D721Med (cell line): ENCODE data around the gene LGALS4.

Source experiments
- DNase-seq: peaks from one replicate; pipeline ENCODE4 v3.0.0; 2011; ENCODE audit warnings: low spot score; ENCODE audit not compliant: insufficient read length
- FAIRE-seq: peaks from 2 replicates; lab custom pipeline; 2011; peaks lifted over from hg19 to GRCh38; lab: Jason Lieb, UNC
- TF ChIP-seq, protein P1 (sequence below): IDR thresholded peaks from 2 replicates; pipeline ENCODE4 v1.5.1; 2012; ENCODE audit warnings: mild to moderate bottlenecking, control low read depth; ENCODE audit not compliant: insufficient read depth; ENCODE audit errors: missing control alignments

The LGALS4 gene

DNA sequence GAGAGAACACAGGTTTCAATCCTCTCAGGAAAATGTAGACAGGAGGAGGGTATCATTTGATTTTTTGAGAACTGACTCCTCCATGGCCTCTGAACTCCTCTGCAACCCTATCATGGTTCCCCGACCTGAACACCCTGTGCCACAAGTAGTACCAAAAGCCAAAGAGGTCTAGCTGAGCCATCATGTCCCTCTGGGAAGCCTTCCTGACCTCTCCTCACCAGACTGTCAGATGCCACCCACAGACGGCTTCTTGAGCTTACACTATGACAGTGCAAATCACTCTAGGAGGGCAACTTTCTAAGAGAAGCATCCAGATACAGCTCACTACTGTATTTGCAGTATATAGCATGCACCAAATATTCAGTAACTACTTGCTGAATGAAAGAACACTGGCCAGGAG is 33.4 kb upstream of the LGALS4 start:
- FAIRE-seq (no peak), DNase-seq (no peak)
- TF ChIP-seq, protein P1, sequence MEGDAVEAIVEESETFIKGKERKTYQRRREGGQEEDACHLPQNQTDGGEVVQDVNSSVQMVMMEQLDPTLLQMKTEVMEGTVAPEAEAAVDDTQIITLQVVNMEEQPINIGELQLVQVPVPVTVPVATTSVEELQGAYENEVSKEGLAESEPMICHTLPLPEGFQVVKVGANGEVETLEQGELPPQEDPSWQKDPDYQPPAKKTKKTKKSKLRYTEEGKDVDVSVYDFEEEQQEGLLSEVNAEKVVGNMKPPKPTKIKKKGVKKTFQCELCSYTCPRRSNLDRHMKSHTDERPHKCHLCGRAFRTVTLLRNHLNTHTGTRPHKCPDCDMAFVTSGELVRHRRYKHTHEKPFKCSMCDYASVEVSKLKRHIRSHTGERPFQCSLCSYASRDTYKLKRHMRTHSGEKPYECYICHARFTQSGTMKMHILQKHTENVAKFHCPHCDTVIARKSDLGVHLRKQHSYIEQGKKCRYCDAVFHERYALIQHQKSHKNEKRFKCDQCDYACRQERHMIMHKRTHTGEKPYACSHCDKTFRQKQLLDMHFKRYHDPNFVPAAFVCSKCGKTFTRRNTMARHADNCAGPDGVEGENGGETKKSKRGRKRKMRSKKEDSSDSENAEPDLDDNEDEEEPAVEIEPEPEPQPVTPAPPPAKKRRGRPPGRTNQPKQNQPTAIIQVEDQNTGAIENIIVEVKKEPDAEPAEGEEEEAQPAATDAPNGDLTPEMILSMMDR, result no peak

DNA sequence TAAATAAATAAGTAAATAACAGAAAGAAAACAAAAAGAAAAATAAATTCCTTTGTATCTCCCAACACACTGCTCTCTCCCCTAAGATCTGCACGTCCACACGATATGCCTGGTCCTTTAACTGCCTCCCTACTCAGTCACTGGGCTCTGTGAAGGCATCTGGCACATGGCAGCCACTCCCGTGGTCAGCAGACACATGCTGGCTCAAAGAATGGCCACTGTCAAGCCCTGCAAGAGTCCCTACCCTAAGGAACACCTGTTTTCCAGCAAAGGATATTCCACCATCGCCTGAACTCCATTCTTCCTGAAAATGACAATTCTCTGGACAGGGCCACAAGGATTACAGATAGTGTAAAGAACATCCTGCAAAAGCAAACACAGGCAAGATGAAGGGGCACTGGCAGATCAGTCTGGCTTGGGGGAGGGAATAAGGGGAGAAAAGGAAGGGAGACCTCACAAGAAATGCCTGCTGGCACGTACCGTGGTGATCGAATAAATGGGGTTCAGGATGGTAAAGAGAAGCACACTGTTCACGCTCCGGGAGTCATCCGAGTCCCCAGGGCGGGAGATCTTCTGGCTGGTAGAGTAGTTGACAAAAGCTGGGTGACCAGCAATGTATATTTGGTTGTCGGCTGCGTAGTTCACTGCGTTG is 32.8 kb upstream of the LGALS4 start:
- no peak for FAIRE-seq
- DNase-seq, result no peak
- TF ChIP-seq, protein P1, result no peak

DNA sequence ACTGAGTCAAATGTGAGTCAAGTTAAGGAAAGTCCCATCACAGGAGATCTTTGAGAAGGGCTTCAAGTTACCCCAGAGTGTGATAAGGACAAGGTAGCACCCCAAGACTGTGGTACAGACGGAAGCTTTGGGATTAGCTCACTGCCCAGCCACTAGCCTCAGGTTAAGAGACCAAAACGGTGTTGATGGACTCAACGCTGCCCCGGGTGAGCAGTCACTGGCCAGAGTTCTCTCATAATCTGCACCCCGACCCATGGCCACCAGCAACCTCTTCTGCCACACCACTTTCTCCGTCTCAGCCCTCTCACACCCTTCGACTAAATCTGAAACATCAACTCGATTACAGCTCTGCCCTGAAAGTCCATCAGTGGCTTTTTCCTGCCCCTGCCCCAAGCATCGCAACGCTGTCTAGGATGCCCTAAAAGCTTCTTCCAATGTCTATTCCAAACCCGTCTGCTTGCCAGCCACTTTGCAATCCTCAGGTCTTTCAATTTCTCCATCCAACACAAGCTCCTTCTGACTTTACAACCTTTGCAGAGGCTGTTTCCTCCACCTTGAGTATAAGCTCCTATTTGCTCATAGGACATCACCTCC is 31.4 kb upstream of the LGALS4 start:
- FAIRE-seq, result no peak
- TF ChIP-seq, protein P1, result no peak

DNA sequence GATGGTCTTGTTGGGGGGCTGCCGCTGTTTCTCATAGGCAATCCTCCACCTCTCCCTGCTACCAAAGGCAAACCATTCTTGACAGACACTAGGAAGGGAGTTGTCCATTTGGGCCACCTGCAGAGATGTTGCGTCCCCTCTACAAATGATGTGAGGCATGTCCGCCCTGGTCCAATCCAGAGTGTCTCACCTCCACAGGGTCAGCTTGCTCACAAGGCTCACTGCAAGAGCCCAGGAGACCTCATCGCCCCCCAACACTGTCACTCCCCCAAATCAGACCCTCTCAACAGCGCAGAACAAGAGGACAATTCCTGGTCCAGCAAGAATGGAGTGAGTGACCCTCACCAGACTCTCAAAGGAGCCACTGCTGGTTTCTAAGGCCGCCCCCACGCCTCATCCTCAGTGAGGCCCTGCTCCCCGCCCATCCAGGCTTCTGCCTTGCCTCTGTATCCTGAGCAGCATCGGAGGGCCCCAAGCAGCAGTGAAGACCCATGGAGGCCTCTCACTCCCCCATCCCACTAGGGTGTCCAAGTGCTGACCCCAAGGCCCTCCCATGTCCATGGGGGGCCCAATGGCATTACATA is 30.5 kb upstream of the LGALS4 start:
- TF ChIP-seq, protein P1, result no peak
- FAIRE-seq (no peak), DNase-seq (no peak)

More for the DNA sequence above, 31.4 kb upstream of the LGALS4 start:
- no peak for DNase-seq

DNA sequence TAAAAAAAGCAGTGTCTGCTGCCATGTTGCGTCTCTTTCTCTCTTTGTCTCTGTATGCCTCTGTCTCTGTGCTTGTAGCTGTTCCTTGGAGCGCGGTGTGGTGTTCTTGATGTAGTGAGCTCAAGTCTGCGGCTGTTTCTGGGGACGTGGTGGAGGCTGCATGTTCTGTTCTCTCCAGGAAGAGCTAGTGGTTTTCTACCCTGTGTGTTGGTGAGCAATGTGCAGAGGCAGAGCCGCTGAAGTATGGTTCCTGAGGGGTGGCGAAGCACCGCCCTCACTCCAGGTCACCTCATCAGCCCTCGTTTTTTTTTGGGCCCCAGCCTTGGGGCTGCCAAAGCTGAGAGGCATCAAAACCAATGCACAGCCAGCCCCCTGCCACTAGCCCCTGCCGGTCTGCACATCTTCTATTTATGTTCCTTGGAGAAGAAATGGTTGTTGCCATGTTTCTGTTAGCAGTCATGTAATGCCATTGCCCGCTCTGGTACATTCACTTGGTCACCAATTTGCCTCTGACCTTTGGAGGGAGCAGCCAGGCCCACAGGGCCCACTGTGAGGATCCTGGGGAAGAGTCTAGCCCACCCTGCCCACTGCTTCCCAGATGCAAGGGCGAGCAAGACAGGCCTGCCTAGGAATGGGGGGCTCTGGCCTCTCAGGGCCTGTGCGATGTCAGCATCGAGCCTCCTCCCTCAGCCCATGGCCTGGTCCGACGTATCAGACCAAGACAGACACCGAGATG is 29.9 kb upstream of the LGALS4 start:
- FAIRE-seq, result no peak
- TF ChIP-seq, protein P1, result no peak

DNA sequence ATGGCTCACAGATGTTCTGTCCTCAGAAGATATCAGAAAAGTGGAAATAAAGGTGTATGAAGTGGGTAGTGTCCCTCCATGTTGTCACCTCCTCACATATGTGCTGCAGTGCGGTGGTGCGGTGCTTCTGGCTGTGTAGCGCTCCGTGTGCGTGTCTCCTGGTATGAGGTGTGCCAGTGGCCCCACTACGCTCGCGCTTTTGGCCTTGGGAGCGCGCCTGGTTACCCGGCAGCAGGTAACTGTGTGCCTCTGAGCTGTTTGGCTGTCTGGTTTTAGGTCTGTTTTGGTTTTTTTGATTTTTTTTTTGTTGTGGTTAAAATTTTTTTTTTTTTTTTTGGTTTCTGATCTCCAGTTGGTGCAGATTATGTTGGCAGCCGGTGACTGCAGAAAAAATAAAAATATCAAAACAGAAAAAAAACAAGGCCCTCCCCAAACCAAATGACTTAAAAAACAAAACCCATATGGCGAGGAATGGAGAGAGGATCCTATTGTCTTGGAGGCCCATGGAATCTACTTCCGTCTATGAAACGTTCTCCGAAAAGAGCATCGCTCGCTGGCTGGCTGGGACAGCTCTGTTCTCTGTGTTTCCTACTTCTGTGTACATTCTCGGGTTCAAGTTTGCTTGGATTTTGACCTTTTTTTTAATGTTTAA is 29.2 kb upstream of the LGALS4 start:
- TF ChIP-seq, protein P1, result no peak
- DNase-seq, result no peak
- no peak for FAIRE-seq

More for the DNA sequence above, 29.9 kb upstream of the LGALS4 start:
- no peak for DNase-seq
